Activated naive CD4-positive, alpha-beta T cell treated with anti-CD3 and anti-CD28 coated beads, Interleukin-2, amount 50 U/mL, for 16 hours (primary cell): ENCODE measurements around the gene PPAN.

Source experiments
- DNase-seq: peaks from one replicate; pipeline ENCODE4 v3.0.0-alpha.2; 2020

Gene PPAN, protein sequence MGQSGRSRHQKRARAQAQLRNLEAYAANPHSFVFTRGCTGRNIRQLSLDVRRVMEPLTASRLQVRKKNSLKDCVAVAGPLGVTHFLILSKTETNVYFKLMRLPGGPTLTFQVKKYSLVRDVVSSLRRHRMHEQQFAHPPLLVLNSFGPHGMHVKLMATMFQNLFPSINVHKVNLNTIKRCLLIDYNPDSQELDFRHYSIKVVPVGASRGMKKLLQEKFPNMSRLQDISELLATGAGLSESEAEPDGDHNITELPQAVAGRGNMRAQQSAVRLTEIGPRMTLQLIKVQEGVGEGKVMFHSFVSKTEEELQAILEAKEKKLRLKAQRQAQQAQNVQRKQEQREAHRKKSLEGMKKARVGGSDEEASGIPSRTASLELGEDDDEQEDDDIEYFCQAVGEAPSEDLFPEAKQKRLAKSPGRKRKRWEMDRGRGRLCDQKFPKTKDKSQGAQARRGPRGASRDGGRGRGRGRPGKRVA

DNA sequence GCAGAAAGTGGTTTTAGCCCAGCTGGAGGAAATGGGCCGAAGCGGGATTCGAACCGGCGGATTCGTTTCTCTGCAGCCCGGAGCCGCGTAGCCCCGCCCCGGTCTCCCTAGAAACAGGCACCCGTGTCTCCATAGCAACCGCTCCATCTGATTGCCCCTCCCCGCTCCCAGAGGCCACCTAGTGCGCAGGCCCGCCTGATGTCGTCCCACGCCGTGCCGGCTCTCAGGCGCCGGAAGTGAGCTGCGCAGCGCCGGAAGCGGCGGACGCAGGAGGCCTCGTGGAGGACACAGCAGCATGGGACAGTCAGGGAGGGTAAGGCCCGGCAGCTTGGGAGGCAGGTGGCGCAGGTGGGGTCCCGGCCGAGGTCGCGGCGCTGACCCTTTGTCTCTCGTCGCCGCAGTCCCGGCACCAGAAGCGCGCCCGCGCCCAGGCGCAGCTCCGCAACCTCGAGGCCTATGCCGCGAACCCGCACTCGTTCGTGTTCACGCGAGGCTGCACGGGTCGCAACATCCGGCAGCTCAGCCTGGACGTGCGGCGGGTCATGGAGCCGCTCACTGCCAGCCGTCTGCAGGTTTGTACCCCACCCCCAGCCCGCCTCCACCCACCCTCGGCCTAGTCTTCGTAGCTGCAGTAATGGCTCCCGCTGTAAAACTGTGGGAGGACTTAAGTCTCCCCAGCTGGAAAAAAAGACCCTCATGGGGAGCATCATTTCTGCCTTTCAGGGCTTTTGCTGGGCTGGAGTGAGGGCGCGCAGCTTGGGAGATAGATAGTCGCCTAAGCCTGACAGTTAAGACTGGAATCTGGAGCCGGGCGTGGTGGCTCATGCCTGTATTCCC lies at the start of gene PPAN:
Gene PPAN (plus strand): TSS at position 263 of the 837 bp plus-strand sequence. CDS start 33 bp downstream, at position 296.
- DNase-seq: peak; percentile 97

DNA sequence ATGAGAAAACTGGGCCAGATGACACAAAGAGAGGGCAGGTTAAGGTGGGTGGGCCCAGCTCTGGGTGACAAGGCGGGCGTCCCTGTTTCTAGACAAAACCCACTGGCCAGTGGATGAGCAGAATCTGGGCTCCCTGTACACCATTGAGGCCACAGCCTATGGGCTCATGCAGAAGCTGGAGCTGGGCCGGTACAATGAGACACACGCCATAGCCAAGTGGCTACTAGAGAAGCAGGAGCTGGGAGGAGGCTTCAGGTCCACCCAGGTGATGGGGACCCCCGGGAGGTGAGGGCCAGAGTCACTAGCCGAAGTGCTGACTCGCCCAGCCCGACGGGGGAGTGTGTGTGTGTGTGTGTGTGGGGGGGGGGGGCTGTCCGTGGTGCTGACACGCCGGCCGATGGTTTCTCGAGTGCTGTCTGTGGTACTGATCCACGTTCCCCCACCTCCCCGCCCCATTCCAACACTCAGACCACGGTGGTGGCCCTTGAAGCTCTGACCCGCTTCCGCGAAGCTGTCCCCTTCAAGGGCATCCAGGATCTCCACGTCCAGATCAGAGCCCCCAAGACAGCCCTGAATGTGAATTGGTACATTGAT lies 44.3 kb upstream of the PPAN start:
- no peak for DNase-seq

- DNase-seq: no peak
Observed at GRCh38 chr19:10068205-10068604, 38.0 kb upstream of the PPAN start.

DNA sequence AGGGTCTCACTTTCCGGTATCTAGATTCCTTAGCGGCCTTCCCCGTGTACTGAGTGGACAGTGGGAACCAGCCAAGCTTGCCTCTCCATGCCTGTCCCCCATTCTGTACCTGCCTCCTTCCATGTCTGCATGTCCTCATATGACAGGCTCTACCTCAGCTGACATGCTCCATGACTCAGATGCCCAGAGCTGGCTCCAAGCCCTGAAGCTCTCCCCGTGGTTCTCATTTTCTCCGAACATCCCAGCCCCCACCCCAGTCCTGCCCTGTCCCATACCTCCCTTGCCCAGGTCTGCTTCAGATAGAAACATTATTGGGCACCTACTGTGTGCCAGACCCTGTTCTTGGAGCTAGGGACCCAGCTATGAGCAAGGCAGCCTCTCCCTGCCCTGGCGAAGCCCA lies 37.1 kb upstream of the PPAN start:
- DNase-seq: no peak

- DNase-seq: no peak
Observed at GRCh38 chr19:10070730-10071446, 35.3 kb upstream of the PPAN start.

GRCh38 chr19:10074153-10074552 lies 32.0 kb upstream of the PPAN start:
- peak; percentile 49 for DNase-seq

DNA sequence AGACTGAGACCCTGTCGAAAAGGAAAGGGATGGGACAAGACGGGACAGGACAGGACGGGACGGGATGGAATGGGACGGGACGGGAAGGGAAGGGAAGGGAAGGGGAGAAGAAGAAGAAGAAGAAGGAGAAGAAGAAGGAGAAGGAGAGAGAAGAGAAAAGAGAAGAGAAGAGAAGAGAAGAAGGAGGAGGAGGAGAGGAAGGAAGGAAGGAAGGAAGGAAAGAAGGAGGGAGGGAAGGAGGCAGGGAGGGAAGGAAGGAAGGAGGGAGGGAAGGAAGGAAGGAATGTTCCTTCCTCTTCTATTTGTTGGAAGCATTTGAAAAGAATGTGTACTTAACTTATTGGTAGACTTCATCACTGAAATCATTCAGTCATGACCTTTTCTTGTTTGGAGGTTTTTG lies 29.6 kb upstream of the PPAN start:
- no peak for DNase-seq

DNA sequence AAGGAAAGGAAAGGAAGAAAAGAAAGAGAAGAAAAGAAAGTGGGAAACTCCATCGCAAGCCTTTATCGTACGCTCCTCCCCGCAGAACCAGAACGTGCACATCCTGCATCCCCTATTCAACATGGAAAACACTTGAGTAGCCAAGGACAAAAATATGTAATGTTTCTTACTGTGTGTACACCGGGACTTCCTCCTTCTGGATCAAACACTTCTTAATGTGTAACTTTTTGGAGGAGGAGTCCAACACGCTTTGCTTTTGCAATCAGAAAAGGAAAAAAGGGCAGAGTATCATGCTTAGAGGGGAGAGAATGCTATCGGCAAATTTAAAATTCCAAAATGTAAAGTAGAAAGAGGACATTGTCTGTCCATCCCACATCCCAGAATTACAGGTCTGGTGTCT lies 27.8 kb upstream of the PPAN start:
- DNase-seq: no peak

- no peak for DNase-seq
Observed at GRCh38 chr19:10079031-10079453, 27.1 kb upstream of the PPAN start.

DNA sequence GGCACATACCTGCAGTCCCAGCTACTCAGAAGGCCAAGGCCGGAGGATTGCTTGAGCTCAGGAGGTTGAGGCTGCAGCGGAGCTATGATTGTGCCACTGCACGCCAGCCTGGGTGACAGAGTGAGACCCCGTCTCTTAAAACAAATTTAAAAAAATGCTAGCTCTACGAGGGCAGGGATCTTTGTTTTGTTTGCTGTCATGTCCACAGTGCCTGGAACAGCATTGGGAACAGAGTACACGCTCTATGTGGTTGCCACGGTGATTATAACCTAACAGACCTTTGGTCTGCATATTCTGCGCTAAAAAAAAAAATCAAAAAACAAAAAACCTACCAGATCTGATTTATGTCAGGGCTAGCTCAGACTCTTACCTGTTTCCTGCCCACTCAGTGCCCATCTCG lies 22.3 kb upstream of the PPAN start:
- DNase-seq: no peak

GRCh38 chr19:10084803-10085202 lies 21.4 kb upstream of the PPAN start:
- DNase-seq: no peak

GRCh38 chr19:10085641-10086590 lies 20.2 kb upstream of the PPAN start, which contains the start of gene SHFL:
TSS of gene SHFL (plus strand) at chr19:10086317. CDS start at chr19:10086428, 111 bp downstream.
- peak; percentile 81 for DNase-seq

- peak; percentile 48 for DNase-seq
Observed at GRCh38 chr19:10086591-10087192, 19.5 kb upstream of the PPAN start.

- DNase-seq: no peak
Observed at GRCh38 chr19:10087296-10088061, 18.7 kb upstream of the PPAN start.

- no peak for DNase-seq
Observed at GRCh38 chr19:10088949-10089554, 17.1 kb upstream of the PPAN start.

DNA sequence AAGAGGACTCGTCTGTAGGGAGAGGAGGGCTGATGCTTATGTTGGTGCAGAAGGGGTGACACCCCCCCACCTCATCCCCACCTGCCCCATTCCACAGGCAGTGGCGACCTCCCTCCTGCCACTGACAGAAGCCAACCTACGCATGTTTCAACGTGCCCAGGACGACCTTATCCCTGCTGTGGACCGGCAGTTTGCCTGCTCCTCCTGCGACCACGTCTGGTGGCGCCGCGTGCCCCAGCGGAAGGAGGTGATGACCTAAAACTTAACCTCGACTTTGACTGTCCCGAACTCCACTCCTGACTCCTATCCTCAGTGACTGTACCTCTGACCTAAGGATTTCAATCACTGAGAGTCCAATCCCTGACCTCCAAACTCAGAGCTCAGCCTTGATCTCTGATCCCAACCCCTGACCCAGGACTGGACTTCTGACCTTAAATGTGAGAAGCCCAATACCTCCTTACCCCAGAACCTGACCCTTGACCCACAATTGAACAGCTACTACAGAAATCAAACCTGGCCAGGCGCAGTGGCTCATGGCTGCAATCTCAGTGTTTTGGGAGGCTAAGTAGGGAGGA lies 16.3 kb upstream of the PPAN start:
- no peak for DNase-seq

DNA sequence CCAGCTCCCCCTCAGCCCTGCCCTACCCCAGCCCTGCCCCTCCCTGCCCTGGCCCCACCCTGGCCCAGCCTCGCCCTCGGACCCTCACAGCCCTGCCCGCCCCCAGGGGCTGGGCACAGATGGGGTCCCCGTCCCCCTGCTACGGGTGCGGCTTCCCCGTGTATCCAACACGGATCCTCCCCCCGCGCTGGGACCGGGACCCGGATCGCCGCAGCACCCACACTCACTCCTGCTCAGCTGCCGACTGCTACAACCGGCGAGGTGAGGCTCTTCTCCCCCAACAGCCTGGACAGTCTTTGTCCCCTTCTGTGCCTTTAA lies 14.8 kb upstream of the PPAN start:
- no peak for DNase-seq

DNA sequence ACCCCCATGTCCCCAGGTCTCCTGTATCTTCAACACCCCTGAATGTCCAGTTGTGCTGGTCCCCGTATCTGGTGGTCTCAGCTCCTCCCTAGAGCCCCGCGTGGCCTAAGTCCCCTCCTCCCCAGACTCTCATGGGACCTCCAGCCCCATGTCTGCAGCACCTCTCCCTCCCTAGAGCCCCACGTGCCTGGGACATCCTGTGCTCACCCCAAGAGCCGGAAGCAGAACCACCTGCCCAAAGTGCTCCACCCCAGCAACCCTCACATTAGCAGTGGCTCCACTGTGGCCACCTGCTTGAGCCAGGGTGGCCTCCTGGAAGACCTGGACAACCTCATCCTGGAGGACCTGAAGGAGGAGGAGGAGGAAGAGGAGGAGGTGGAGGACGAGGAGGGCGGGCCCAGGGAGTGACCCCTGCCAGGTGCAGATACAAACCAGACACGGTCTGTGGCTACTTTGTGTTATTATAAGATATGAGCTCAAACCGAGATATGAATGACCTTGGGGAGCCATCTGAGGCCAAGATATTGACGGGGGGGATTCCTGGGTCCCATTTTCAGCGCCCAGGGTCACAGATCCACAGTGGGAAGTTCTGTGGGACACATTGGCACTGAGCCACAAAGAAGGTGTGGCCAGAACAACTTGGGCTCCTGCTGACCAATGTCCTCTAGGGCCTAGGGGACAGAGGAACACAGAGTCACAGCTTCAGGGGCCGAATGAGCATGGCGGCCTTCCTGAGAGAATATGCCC lies 14.1 kb upstream of the PPAN start:
- DNase-seq: no peak
